Chondrocyte (in vitro differentiated cells): ENCODE data around the gene SPEG. TPM values are rescaled to one million over a fixed set of nuclear protein-coding genes. Genes with fewer than 3 reads are reported as not detected.

ENCODE experiments used
- DNase-seq: peaks from one replicate; pipeline ENCODE4 v3.0.0; 2021; ENCODE audit warnings: mixed read lengths, low spot score
- H3K27ac Mint-ChIP-seq: one replicate; pipeline ENCODE4 v1.8.0; 2021; ENCODE audit warnings: mild to moderate bottlenecking, moderate library complexity, mixed read lengths; ENCODE audit not compliant: unreplicated experiment
- H3K27me3 Mint-ChIP-seq: 2 replicates; pipeline ENCODE4 v1.8.0; 2021; ENCODE audit warnings: low read depth, mixed read lengths
- H3K36me3 Mint-ChIP-seq: 2 replicates; pipeline ENCODE4 v1.8.0; 2021; ENCODE audit warnings: low read depth, mixed read lengths
- H3K4me1 Mint-ChIP-seq: 2 replicates; pipeline ENCODE4 v1.8.0; 2021; ENCODE audit warnings: low read depth, mild to moderate bottlenecking, mixed read lengths
- H3K4me3 Mint-ChIP-seq: one replicate; pipeline ENCODE4 v1.8.0; 2021; ENCODE audit warnings: mild to moderate bottlenecking, moderate library complexity, mixed read lengths; ENCODE audit not compliant: unreplicated experiment
- H3K9me3 Mint-ChIP-seq: 2 replicates; pipeline ENCODE4 v1.8.0; 2021; ENCODE audit warnings: low read depth, mixed read lengths
- total RNA-seq: library from RNA; stranded (reverse); gene quantifications from 3 replicates; pipeline ENCODE4 v1.2.1, GENCODE V29; 2021
- TF ChIP-seq, protein P1 (sequence below): fragments of 200-600 bp; sonication (generic); IDR thresholded peaks from 2 replicates; pipeline ENCODE4 v1.5.0; 2021; ENCODE audit warnings: antibody characterized with exemption, mild to moderate bottlenecking, moderate library complexity

Gene SPEG
- total RNA-seq, 1 donor from 2014 or later = 94.9 TPM

DNA sequence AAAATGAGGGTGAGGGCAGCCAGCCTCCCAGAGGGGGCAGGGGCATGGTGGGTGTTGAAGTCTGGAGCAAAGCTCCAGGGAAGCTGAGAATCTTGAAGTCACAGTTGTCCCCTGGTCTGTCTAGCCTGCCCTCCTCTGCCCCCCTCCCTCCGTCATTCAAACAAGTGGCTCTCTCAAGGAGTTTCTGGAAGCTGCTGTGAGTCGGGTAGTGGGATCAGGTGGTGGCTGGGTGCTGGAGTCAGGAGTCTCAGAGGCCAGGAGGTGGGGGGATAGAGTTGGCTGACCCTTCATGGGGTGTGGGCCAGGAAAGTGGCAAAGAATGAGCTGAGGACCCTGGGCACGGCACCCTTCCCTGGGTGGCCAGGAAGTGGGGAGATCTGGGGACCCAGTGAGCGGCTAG is 79.1 kb downstream of the SPEG start:
- DNase-seq = no peak
- Mint-ChIP-seq H3K4me1 (peaks cover 30% of the 10 kb centered on the region), H3K27ac (peak overlapping the region; percentile 42), H3K9me3 (no peaks in the 10 kb centered on the region), H3K36me3 (no peaks in the 10 kb centered on the region), H3K4me3 (peak overlapping the region; percentile 35), H3K27me3 (peaks cover 62% of the 10 kb centered on the region)
- TF ChIP-seq, protein P1, sequence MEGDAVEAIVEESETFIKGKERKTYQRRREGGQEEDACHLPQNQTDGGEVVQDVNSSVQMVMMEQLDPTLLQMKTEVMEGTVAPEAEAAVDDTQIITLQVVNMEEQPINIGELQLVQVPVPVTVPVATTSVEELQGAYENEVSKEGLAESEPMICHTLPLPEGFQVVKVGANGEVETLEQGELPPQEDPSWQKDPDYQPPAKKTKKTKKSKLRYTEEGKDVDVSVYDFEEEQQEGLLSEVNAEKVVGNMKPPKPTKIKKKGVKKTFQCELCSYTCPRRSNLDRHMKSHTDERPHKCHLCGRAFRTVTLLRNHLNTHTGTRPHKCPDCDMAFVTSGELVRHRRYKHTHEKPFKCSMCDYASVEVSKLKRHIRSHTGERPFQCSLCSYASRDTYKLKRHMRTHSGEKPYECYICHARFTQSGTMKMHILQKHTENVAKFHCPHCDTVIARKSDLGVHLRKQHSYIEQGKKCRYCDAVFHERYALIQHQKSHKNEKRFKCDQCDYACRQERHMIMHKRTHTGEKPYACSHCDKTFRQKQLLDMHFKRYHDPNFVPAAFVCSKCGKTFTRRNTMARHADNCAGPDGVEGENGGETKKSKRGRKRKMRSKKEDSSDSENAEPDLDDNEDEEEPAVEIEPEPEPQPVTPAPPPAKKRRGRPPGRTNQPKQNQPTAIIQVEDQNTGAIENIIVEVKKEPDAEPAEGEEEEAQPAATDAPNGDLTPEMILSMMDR = no peak

DNA sequence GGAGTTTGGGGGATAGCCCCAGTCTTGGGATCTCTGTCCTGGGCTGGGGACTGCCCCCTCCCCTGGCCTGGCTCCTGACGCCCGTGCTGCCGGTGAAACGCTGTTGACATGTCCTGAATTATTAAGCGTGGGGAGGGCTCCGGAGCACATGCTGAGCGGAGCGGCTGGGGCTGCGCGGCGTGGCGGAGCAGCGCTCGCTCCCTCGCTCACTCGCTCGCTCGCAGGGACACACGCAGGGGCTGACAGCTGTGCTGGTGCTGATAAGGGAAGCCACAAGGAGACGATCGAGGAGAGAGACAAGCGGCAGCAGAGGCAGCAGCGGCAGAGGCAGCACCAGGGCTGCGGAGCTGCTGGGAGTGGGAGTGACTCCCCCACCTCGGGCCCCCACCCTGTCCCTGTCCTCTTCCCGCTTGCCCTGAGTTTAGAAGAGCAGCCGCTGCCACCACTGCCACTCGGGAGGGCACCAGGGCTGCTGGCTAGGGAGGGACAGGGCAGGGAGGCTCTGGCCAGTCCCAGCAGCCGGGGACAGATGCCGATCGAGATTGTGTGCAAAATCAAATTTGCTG is 79.6 kb downstream of the SPEG start, which contains the start of gene ASIC4:
TSS of gene ASIC4 (plus strand) at position 287 of the 566 bp plus-strand sequence. CDS start at position 530, 243 bp downstream.
- DNase-seq = no peak
- H3K27me3 Mint-ChIP-seq = peaks cover 62% of the 10 kb centered on the region
- H3K4me3 Mint-ChIP-seq = peak within 1 kb of the TSS; percentile 35
- TF ChIP-seq, protein P1 = no peak
- peak within 1 kb of the TSS; percentile 66 for H3K27ac Mint-ChIP-seq
- H3K4me1 Mint-ChIP-seq = peaks cover 27% of the 10 kb centered on the region
- H3K9me3 Mint-ChIP-seq = no peaks in the 10 kb centered on the region
- no peaks in the 10 kb centered on the region for H3K36me3 Mint-ChIP-seq

DNA sequence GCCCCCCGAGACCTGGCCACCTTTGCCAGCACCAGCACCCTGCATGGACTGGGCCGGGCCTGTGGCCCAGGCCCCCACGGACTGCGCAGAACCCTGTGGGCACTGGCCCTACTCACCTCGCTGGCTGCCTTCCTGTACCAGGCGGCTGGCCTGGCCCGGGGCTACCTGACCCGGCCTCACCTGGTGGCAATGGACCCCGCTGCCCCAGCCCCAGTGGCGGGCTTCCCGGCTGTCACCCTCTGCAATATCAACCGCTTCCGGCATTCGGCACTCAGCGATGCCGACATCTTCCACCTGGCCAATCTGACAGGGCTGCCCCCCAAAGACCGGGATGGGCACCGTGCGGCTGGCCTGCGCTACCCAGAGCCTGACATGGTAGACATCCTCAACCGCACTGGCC is 80.2 kb downstream of the SPEG start:
- TF ChIP-seq, protein P1 = no peak
- H3K4me1 Mint-ChIP-seq = peaks cover 22% of the 10 kb centered on the region
- H3K36me3 Mint-ChIP-seq = no peaks in the 10 kb centered on the region
- DNase-seq = no peak
- H3K27me3 Mint-ChIP-seq = peaks cover 62% of the 10 kb centered on the region
- H3K4me3 Mint-ChIP-seq = no peak overlapping the region
- H3K27ac Mint-ChIP-seq = no peak overlapping the region
- H3K9me3 Mint-ChIP-seq = no peaks in the 10 kb centered on the region

DNA sequence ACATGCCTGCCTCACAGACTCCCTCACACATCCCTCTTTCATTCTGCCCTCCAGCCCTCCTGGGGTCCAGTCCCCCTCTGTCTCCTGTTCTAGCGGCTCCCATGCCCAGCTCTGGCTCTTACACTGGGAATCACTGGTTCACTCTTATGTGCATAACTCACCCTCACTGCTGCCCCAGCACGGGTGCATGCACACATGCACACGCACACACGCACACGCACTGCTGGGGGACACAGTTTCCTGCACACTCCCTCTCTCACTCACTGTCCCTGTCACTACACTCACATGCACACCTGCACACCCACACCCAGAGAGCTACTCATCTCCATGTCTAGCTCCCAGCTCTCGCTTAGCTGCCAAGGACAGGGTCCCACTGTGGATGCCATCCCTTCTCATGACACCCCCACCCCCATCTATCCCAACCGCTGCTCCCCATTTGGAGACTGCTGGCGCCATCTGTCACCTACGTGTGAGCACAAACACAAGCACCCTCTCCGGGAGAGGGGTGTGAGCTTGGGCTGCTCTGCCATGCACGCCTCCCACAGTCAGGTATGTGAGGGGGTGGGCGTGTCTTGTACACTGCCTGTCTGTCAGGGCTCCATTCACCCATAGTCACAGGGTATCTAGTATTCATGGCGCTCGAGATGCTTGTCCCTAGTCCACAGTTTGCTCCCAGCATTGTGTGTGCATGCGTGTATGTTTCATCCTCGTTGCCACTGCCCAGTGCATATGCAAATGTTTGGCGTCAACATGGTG is 81.4 kb downstream of the SPEG start:
- no peak for DNase-seq
- Mint-ChIP-seq H3K36me3 (no peaks in the 10 kb centered on the region), H3K9me3 (no peaks in the 10 kb centered on the region), H3K4me3 (no peak overlapping the region), H3K27me3 (peaks cover 55% of the 10 kb centered on the region), H3K4me1 (peaks cover 20% of the 10 kb centered on the region), H3K27ac (no peak overlapping the region)
- TF ChIP-seq, protein P1 = no peak

DNA sequence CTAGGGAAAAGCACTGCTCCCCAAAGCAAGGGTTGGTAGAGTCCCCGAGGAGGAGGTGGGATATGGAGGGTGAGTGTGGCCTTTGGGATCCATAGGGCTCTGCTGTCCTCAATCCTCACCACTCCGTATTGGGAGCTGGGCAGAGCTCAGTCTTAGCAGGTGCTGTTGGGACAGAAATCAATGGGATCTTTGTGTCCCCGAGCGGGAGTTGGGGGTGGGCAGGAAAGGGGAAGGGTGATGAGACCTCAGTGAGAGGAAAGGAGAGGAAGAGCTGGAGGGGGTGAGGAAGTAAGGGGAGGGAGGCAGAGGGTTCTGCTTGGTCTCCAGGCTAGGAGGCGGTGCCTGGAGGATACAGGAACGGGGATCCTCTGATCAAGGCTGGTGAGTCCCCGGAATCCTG is 82.2 kb downstream of the SPEG start:
- Mint-ChIP-seq H3K9me3 (no peaks in the 10 kb centered on the region), H3K27ac (no peak overlapping the region), H3K27me3 (peaks cover 49% of the 10 kb centered on the region), H3K4me3 (no peak overlapping the region), H3K36me3 (no peaks in the 10 kb centered on the region), H3K4me1 (peaks cover 28% of the 10 kb centered on the region)
- DNase-seq = no peak
- TF ChIP-seq, protein P1 = no peak
